Endothelial cell (in vitro differentiated cells): ENCODE results near the gene EVL. TPM values are rescaled to one million over a fixed set of nuclear protein-coding genes. Genes with fewer than 3 reads are reported as not detected.

Experiments used
- DNase-seq: peaks from one replicate; pipeline ENCODE4 v3.0.0; 2021; ENCODE audit warnings: low spot score
- H3K27ac Mint-ChIP-seq: one replicate; pipeline ENCODE4 v1.8.0; 2021; ENCODE audit warnings: mixed read lengths, inconsistent platforms; ENCODE audit not compliant: unreplicated experiment
- H3K27me3 Mint-ChIP-seq: one replicate; pipeline ENCODE4 v1.8.0; 2021; ENCODE audit warnings: mild to moderate bottlenecking, moderate library complexity, mixed read lengths, inconsistent platforms; ENCODE audit not compliant: unreplicated experiment
- H3K36me3 Mint-ChIP-seq: one replicate; pipeline ENCODE4 v1.8.0; 2021; ENCODE audit warnings: mild to moderate bottlenecking, low read depth, mixed read lengths, inconsistent platforms; ENCODE audit not compliant: unreplicated experiment
- H3K4me1 Mint-ChIP-seq: one replicate; pipeline ENCODE4 v1.8.0; 2021; ENCODE audit warnings: mild to moderate bottlenecking, mixed read lengths, inconsistent platforms; ENCODE audit not compliant: unreplicated experiment
- H3K4me3 Mint-ChIP-seq: one replicate; pipeline ENCODE4 v1.8.0; 2021; ENCODE audit warnings: mild to moderate bottlenecking, mixed read lengths, inconsistent platforms; ENCODE audit not compliant: unreplicated experiment
- H3K9me3 Mint-ChIP-seq: one replicate; pipeline ENCODE4 v1.8.0; 2021; ENCODE audit warnings: mixed read lengths, inconsistent platforms; ENCODE audit not compliant: unreplicated experiment
- total RNA-seq: library from RNA; stranded (reverse); fragmentation: NEBNext Ultra II Directional; extraction: Animal tissue kit (Norgen Biotek cat#: 25700); gene quantifications from one replicate; pipeline ENCODE4 v1.2.1, GENCODE V29; 2021; ENCODE audit not compliant: unreplicated experiment
- TF ChIP-seq, protein P1 (sequence below): fragments of 200-600 bp; sonication (generic); IDR thresholded peaks from one replicate; pipeline ENCODE4 v1.5.0; 2021; ENCODE audit warnings: antibody characterized with exemption; ENCODE audit not compliant: unreplicated experiment

EVL gene
- total RNA-seq, 1 donor from 2014 or later: 142 TPM

DNA sequence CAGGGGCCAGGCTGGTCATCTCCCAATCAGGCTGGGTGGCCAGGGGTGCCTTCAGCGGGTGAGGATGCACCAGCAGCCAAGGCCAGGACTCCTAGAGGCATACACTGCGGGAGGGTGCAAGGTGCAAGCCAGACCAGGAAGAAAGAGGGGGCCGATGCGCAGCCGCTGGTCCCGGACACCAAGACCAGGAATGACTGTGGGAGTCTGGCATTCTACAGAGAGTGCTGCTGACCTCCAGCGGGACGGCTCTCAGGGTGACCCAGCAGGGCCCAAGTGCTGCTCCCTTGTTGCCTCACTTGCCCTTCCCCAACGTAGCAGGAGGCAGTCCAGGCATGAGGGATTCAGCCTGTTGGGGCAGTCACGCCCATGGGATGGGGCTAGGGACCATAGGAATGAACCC lies 58.4 kb downstream of the EVL start:
- peaks cover 25% of the 10 kb centered on the region for H3K36me3 Mint-ChIP-seq
- DNase-seq: no peak
- no peaks in the 10 kb centered on the region for H3K9me3 Mint-ChIP-seq
- no peak overlapping the region for H3K27ac Mint-ChIP-seq
- peaks cover 7% of the 10 kb centered on the region for H3K27me3 Mint-ChIP-seq
- peaks cover 10% of the 10 kb centered on the region for H3K4me1 Mint-ChIP-seq
- TF ChIP-seq, protein P1, sequence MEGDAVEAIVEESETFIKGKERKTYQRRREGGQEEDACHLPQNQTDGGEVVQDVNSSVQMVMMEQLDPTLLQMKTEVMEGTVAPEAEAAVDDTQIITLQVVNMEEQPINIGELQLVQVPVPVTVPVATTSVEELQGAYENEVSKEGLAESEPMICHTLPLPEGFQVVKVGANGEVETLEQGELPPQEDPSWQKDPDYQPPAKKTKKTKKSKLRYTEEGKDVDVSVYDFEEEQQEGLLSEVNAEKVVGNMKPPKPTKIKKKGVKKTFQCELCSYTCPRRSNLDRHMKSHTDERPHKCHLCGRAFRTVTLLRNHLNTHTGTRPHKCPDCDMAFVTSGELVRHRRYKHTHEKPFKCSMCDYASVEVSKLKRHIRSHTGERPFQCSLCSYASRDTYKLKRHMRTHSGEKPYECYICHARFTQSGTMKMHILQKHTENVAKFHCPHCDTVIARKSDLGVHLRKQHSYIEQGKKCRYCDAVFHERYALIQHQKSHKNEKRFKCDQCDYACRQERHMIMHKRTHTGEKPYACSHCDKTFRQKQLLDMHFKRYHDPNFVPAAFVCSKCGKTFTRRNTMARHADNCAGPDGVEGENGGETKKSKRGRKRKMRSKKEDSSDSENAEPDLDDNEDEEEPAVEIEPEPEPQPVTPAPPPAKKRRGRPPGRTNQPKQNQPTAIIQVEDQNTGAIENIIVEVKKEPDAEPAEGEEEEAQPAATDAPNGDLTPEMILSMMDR: no peak
- no peak overlapping the region for H3K4me3 Mint-ChIP-seq

DNA sequence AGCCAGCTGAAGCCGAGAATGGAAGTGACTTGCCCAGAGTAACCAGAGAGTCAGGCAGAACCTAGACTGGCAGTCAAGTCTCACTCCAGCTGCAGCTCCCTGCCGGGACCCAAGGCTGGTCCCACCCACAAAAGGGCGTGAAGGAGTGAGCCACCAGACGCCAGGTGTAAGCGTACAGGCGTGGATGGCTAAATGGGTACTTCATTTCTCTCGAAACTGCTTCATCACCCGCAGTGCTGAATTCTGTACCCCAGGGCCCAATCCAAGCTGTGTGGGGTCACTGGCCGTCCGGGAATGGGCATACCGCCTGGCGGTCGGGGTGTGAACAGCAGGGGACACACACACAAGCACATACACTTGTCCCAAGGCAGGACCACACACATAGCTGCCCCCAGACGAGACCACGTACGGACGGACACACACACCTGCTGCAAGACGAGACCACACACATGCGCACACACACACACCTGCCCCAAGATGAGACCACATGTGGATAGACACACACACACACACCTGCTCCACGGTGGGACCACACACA lies 59.4 kb downstream of the EVL start:
- TF ChIP-seq, protein P1: no peak
- H3K9me3 Mint-ChIP-seq: no peaks in the 10 kb centered on the region
- peak overlapping the region; percentile 42 for H3K27ac Mint-ChIP-seq
- H3K27me3 Mint-ChIP-seq: peaks cover 7% of the 10 kb centered on the region
- H3K4me1 Mint-ChIP-seq: peaks cover 9% of the 10 kb centered on the region
- H3K4me3 Mint-ChIP-seq: peak overlapping the region; percentile 63
- no peak for DNase-seq
- peaks cover 17% of the 10 kb centered on the region for H3K36me3 Mint-ChIP-seq

GRCh38 chr14:100126401-100126800 lies 61.2 kb downstream of the EVL start:
- Mint-ChIP-seq H3K4me3 (no peak overlapping the region), H3K4me1 (peaks cover 11% of the 10 kb centered on the region), H3K36me3 (peaks cover 28% of the 10 kb centered on the region), H3K27me3 (peaks cover 10% of the 10 kb centered on the region), H3K27ac (no peak overlapping the region), H3K9me3 (no peaks in the 10 kb centered on the region)
- DNase-seq: no peak
- TF ChIP-seq, protein P1: no peak

DNA sequence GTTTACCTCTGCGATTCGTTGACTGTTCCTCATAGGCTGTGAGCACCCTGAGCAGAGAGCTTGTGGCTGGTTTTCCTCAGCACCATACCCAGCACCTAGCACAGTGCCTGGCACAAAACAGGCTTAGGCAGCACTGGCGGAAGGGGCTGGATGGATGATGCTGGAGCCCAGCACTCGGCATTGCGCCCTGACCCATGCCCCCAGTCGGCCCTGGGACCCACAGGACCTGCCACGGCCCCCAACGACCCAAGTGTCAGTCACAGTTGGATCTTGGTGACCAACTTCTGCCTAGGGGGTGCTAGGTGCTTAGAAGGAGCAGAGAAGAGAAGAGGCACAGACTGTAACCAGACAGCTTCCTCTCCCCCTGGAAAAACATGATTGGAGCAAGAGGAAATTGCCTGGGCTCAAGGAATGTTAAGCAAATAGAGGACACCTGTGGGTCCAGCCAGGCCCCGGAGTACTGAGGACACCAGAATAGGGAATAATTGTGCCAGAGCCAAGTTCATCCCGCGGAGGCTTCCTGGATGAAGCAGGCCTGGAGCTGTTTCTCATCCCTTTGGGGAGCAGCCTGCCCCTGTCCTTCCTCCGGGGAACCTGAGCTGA lies 62.7 kb downstream of the EVL start:
- Mint-ChIP-seq H3K27me3 (peaks cover 14% of the 10 kb centered on the region), H3K9me3 (no peaks in the 10 kb centered on the region), H3K4me1 (peaks cover 11% of the 10 kb centered on the region), H3K36me3 (peaks cover 32% of the 10 kb centered on the region), H3K4me3 (no peak overlapping the region), H3K27ac (no peak overlapping the region)
- TF ChIP-seq, protein P1: no peak
- no peak for DNase-seq

DNA sequence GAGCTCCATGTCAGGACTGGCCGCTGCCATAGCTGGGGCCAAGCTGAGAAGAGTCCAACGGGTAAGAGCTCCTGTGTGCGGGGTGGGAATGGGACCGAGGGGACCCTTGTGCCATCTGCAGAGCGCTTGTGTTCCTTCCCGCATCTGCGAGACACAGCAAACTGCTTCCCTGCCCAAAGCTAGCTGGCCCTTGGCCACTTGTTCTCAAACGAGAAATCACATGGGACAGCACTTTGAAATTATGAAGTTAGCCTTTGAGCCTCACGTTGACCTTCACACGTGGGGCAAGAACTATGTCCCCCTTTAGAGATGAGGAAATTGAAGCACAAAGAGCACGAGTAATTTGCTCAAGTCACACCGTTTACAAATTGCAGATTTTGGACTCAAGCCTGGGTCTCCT lies 63.5 kb downstream of the EVL start:
- Mint-ChIP-seq H3K27ac (no peak overlapping the region), H3K36me3 (peaks cover 33% of the 10 kb centered on the region), H3K27me3 (peaks cover 14% of the 10 kb centered on the region), H3K9me3 (no peaks in the 10 kb centered on the region), H3K4me1 (peaks cover 11% of the 10 kb centered on the region), H3K4me3 (no peak overlapping the region)
- TF ChIP-seq, protein P1: no peak
- no peak for DNase-seq
